ENCODE data around the gene ACVR2B. TPM values are rescaled to one million over a fixed set of nuclear protein-coding genes. Genes with fewer than 3 reads are reported as not detected.

ACVR2B gene
- total and polyA plus RNA-seq, 2 of the 13 experiments (the other 11 are each of a cell fraction or from before 2014, with no cell fraction given), result 10.0 to 12.7 TPM

DNA sequence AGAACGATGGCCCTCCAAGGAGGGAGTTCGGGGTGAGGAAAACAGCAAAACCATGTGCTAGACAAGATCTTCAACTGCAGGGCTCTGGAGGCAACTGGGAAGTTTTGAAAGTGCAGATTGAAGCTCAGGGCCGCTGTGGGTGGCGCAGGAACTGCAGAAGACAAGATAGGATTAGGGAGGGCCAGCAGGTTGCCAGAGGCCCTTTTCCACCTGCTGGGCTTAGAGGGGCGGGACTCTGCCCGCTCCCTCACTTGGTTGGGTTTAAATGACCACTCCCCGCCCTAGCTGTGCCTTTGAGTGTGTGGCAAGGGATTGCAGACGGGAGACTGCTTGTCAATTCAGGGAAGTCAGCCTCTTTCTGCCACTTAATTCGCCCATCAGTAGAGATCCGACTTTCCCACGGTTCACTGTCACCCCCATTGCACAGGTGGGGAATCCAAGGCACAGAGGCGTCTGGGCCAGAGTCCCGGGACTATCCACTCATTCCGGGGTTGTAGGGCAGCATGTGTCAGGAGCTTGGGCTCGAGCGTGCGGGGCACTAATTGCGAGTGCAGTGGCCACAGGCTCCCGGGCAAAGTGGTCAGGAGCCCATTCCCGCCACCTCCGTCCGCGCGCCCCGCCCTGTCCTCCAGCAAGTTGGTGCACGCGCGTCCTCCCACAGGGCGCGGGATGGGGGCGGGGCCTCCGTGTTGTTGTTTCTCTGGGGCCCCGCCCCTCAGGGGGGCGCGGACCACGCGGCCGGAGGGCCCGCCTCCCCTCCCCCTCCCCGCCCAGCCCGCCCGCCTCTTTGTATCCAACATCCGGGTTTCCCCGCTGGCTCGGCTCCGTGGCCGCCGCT is at the start of gene ACVR2B (continued):
- TF ChIP-seq RBM22 (optimal IDR thresholded peaks at IDR 0.05; ENCODE audit: low read length), result peak; percentile 69
- TF ChIP-seq, protein P1, sequence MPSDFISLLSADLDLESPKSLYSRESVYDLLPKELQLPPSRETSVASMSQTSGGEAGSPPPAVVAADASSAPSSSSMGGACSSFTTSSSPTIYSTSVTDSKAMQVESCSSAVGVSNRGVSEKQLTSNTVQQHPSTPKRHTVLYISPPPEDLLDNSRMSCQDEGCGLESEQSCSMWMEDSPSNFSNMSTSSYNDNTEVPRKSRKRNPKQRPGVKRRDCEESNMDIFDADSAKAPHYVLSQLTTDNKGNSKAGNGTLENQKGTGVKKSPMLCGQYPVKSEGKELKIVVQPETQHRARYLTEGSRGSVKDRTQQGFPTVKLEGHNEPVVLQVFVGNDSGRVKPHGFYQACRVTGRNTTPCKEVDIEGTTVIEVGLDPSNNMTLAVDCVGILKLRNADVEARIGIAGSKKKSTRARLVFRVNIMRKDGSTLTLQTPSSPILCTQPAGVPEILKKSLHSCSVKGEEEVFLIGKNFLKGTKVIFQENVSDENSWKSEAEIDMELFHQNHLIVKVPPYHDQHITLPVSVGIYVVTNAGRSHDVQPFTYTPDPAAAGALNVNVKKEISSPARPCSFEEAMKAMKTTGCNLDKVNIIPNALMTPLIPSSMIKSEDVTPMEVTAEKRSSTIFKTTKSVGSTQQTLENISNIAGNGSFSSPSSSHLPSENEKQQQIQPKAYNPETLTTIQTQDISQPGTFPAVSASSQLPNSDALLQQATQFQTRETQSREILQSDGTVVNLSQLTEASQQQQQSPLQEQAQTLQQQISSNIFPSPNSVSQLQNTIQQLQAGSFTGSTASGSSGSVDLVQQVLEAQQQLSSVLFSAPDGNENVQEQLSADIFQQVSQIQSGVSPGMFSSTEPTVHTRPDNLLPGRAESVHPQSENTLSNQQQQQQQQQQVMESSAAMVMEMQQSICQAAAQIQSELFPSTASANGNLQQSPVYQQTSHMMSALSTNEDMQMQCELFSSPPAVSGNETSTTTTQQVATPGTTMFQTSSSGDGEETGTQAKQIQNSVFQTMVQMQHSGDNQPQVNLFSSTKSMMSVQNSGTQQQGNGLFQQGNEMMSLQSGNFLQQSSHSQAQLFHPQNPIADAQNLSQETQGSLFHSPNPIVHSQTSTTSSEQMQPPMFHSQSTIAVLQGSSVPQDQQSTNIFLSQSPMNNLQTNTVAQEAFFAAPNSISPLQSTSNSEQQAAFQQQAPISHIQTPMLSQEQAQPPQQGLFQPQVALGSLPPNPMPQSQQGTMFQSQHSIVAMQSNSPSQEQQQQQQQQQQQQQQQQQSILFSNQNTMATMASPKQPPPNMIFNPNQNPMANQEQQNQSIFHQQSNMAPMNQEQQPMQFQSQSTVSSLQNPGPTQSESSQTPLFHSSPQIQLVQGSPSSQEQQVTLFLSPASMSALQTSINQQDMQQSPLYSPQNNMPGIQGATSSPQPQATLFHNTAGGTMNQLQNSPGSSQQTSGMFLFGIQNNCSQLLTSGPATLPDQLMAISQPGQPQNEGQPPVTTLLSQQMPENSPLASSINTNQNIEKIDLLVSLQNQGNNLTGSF (CRISPR knock-in tag; IDR thresholded peaks at IDR 0.05), result no peak
- TF ChIP-seq POLR2G (IDR thresholded peaks at IDR 0.05; ENCODE audit: low read depth, low read length), result no peak
- TF ChIP-seq, protein P2, sequence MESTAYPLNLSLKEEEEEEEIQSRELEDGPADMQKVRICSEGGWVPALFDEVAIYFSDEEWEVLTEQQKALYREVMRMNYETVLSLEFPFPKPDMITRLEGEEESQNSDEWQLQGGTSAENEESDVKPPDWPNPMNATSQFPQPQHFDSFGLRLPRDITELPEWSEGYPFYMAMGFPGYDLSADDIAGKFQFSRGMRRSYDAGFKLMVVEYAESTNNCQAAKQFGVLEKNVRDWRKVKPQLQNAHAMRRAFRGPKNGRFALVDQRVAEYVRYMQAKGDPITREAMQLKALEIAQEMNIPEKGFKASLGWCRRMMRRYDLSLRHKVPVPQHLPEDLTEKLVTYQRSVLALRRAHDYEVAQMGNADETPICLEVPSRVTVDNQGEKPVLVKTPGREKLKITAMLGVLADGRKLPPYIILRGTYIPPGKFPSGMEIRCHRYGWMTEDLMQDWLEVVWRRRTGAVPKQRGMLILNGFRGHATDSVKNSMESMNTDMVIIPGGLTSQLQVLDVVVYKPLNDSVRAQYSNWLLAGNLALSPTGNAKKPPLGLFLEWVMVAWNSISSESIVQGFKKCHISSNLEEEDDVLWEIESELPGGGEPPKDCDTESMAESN (CRISPR knock-in tag; conservative IDR thresholded peaks at IDR 0.05), result no peak
- TF ChIP-seq KLF16 (CRISPR knock-in tag; IDR thresholded peaks at IDR 0.05), result peak in 1 of 2 experiments; percentile 26; a peak in 1 of 4 replicates
- peak; percentile 39; the same call in 1 of the 2 replicates for TF ChIP-seq FOXO1 (CRISPR knock-in tag; IDR thresholded peaks at IDR 0.05)
- TF ChIP-seq, protein P3, sequence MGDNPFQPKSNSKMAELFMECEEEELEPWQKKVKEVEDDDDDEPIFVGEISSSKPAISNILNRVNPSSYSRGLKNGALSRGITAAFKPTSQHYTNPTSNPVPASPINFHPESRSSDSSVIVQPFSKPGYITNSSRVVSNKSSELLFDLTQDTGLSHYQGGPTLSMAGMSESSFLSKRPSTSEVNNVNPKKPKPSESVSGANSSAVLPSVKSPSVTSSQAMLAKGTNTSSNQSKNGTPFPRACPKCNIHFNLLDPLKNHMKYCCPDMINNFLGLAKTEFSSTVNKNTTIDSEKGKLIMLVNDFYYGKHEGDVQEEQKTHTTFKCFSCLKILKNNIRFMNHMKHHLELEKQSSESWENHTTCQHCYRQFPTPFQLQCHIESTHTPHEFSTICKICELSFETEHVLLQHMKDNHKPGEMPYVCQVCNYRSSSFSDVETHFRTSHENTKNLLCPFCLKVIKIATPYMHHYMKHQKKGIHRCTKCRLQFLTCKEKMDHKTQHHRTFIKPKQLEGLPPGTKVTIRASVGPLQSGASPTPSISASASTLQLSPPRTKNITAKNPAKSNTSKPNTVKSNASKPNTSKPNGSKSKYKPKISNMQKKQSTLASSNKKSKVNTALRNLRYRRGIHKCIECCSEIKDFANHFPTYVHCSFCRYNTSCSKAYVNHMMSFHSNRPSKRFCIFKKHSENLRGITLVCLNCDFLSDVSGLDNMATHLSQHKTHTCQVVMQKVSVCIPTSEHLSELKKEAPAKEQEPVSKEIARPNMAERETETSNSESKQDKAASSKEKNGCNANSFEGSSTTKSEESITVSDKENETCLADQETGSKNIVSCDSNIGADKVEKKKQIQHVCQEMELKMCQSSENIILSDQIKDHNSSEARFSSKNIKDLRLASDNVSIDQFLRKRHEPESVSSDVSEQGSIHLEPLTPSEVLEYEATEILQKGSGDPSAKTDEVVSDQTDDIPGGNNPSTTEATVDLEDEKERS (CRISPR knock-in tag; IDR thresholded peaks at IDR 0.05), result 0 out of 2 replicates have a peak, but pooled peaks have one; percentile 9
- no peak for TF ChIP-seq SP1 (IDR thresholded peaks at IDR 0.05)
- TF ChIP-seq SP1 (CRISPR knock-in tag; IDR thresholded peaks at IDR 0.05), result peak; percentile 78; the same call in 1 of the 2 replicates
- peak; percentile 73; the same call in 1 of the 2 replicates for TF ChIP-seq ZC3H13 (CRISPR knock-in tag; IDR thresholded peaks at IDR 0.05)
- TF ChIP-seq, protein P4, sequence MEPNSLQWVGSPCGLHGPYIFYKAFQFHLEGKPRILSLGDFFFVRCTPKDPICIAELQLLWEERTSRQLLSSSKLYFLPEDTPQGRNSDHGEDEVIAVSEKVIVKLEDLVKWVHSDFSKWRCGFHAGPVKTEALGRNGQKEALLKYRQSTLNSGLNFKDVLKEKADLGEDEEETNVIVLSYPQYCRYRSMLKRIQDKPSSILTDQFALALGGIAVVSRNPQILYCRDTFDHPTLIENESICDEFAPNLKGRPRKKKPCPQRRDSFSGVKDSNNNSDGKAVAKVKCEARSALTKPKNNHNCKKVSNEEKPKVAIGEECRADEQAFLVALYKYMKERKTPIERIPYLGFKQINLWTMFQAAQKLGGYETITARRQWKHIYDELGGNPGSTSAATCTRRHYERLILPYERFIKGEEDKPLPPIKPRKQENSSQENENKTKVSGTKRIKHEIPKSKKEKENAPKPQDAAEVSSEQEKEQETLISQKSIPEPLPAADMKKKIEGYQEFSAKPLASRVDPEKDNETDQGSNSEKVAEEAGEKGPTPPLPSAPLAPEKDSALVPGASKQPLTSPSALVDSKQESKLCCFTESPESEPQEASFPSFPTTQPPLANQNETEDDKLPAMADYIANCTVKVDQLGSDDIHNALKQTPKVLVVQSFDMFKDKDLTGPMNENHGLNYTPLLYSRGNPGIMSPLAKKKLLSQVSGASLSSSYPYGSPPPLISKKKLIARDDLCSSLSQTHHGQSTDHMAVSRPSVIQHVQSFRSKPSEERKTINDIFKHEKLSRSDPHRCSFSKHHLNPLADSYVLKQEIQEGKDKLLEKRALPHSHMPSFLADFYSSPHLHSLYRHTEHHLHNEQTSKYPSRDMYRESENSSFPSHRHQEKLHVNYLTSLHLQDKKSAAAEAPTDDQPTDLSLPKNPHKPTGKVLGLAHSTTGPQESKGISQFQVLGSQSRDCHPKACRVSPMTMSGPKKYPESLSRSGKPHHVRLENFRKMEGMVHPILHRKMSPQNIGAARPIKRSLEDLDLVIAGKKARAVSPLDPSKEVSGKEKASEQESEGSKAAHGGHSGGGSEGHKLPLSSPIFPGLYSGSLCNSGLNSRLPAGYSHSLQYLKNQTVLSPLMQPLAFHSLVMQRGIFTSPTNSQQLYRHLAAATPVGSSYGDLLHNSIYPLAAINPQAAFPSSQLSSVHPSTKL (CRISPR knock-in tag; IDR thresholded peaks at IDR 0.05), result 0 out of 2 replicates have a peak, but pooled peaks have one; percentile 8
- TF ChIP-seq, protein P5, sequence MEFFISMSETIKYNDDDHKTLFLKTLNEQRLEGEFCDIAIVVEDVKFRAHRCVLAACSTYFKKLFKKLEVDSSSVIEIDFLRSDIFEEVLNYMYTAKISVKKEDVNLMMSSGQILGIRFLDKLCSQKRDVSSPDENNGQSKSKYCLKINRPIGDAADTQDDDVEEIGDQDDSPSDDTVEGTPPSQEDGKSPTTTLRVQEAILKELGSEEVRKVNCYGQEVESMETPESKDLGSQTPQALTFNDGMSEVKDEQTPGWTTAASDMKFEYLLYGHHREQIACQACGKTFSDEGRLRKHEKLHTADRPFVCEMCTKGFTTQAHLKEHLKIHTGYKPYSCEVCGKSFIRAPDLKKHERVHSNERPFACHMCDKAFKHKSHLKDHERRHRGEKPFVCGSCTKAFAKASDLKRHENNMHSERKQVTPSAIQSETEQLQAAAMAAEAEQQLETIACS (CRISPR knock-in tag; IDR thresholded peaks at IDR 0.05), result peak; percentile 64

Data from HepG2 (cell line).